CD4-positive, CD25-positive, alpha-beta regulatory T cell (primary cell): ENCODE measurements around the gene TSPY1. TPM values are rescaled to one million over a fixed set of nuclear protein-coding genes. Genes with fewer than 3 reads are reported as not detected.
"Not testable (repeated sequence)": the region's sequence is repeated elsewhere in the genome, so short reads cannot be mapped to it uniquely, and the experiment has no call there.

Experiments
- ATAC-seq, 2 donors: fragments of 150-1000 bp; cut with Tn5 transposase; one replicate each; pipeline ENCODE4 v1.10.0; 2021; ENCODE audit warnings: low read depth in 2 of 2, moderate number of reproducible peaks in 2 of 2, moderate library complexity in 1 of 2
- DNase-seq, 3 donors: peaks; one replicate each; pipeline versions ENCODE4 v3.0.0 to v3.0.0-alpha.2; 2012 to 2022; ENCODE audit warnings: mixed read lengths in 1 of 3
- H3K27ac ChIP-seq: one replicate; pipeline ENCODE4 v1.7.0; 2013; ENCODE audit warnings: mild to moderate bottlenecking, low read length; ENCODE audit not compliant: insufficient read depth, poor library complexity, severe bottlenecking
- H3K27me3 ChIP-seq: one replicate; pipeline ENCODE4 v1.7.0; 2013; ENCODE audit warnings: low read length; ENCODE audit not compliant: control insufficient read depth, insufficient read depth
- H3K36me3 ChIP-seq: one replicate; pipeline ENCODE4 v1.7.0; 2013; ENCODE audit warnings: mild to moderate bottlenecking, low read length, moderate library complexity; ENCODE audit not compliant: control insufficient read depth, insufficient read depth
- H3K4me1 ChIP-seq: 2 replicates; pipeline ENCODE4 v1.7.0; 2013; ENCODE audit warnings: mild to moderate bottlenecking, low read length; ENCODE audit not compliant: insufficient read depth, control insufficient read depth, poor library complexity, severe bottlenecking
- H3K4me3 ChIP-seq: one replicate; pipeline ENCODE4 v1.7.0; 2013; ENCODE audit warnings: low read depth, mild to moderate bottlenecking, low read length, moderate library complexity
- H3K9me3 ChIP-seq, 2 experiments: 1 replicate in 1 of 2; 2 replicates in 1 of 2; pipeline ENCODE4 v1.7.0; 2013; ENCODE audit warnings: low read length in 2 of 2, mild to moderate bottlenecking in 1 of 2, moderate library complexity in 1 of 2; ENCODE audit not compliant: control insufficient read depth in 2 of 2
- H3K27ac Mint-ChIP-seq, 3 donors: one replicate each; pipeline ENCODE4 v1.8.0; 2020 to 2022; ENCODE audit warnings: mild to moderate bottlenecking in 3 of 3, mixed read lengths in 3 of 3, moderate library complexity in 2 of 3
- H3K27me3 Mint-ChIP-seq: one replicate; pipeline ENCODE4 v1.8.0; 2022; ENCODE audit warnings: mild to moderate bottlenecking, mixed read lengths
- H3K36me3 Mint-ChIP-seq: one replicate; pipeline ENCODE4 v1.8.0; 2020; ENCODE audit warnings: mixed read lengths
- H3K4me1 Mint-ChIP-seq, 4 donors: one replicate each; pipeline ENCODE4 v1.8.0; 2020 to 2022; ENCODE audit warnings: mixed read lengths in 4 of 4, mild to moderate bottlenecking in 1 of 4
- H3K4me3 Mint-ChIP-seq, 4 donors: one replicate each; pipeline ENCODE4 v1.8.0; 2020 to 2022; ENCODE audit warnings: mild to moderate bottlenecking in 4 of 4, mixed read lengths in 4 of 4, moderate library complexity in 3 of 4
- H3K9me3 Mint-ChIP-seq, 7 donors: one replicate each; pipeline ENCODE4 v1.8.0; 2020 to 2022; ENCODE audit warnings: mixed read lengths in 7 of 7, mild to moderate bottlenecking in 3 of 7, moderate library complexity in 2 of 7
- polyA plus RNA-seq, 4 donors: library from polyadenylated mRNA; unstranded; fragments of 300-500 nt; fragmentation: Illumina TruSeq; gene quantifications; one replicate each; pipeline ENCODE4 v1.2.3, GENCODE V29; 2021
- total RNA-seq: library from RNA; stranded (reverse); gene quantifications from one replicate; pipeline ENCODE4 v1.2.3, GENCODE V29; 2022

Gene TSPY1, protein sequence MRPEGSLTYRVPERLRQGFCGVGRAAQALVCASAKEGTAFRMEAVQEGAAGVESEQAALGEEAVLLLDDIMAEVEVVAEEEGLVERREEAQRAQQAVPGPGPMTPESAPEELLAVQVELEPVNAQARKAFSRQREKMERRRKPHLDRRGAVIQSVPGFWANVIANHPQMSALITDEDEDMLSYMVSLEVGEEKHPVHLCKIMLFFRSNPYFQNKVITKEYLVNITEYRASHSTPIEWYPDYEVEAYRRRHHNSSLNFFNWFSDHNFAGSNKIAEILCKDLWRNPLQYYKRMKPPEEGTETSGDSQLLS
- total RNA-seq (not detected), polyA plus RNA-seq (not detected)

GRCh38 chrY:9466655-9467054 lies at the start of gene TSPY1:
Gene TSPY1 (plus strand): TSS chrY:9466955. CDS start chrY:9467001, 46 bp downstream.
- not testable (repeated sequence) for H3K36me3 ChIP-seq, H3K4me1 ChIP-seq, H3K4me3 ChIP-seq, H3K4me3 Mint-ChIP-seq, H3K9me3 Mint-ChIP-seq, H3K36me3 Mint-ChIP-seq, H3K4me1 Mint-ChIP-seq, ATAC-seq, H3K27me3 Mint-ChIP-seq, DNase-seq, H3K9me3 ChIP-seq, H3K27me3 ChIP-seq, H3K27ac ChIP-seq, H3K27ac Mint-ChIP-seq

GRCh38 chrY:9486967-9487366 lies 20.2 kb downstream of the TSPY1 start, which contains the start of gene TSPY9:
Gene TSPY9 (plus strand): TSS chrY:9487267. CDS start chrY:9487313, 46 bp downstream.
- H3K4me3 ChIP-seq, H3K4me3 Mint-ChIP-seq, H3K27me3 Mint-ChIP-seq, DNase-seq, H3K36me3 Mint-ChIP-seq, H3K27ac ChIP-seq, H3K9me3 ChIP-seq, H3K4me1 Mint-ChIP-seq, H3K9me3 Mint-ChIP-seq, H3K27ac Mint-ChIP-seq, H3K36me3 ChIP-seq, H3K27me3 ChIP-seq, ATAC-seq, H3K4me1 ChIP-seq: not testable (repeated sequence)

DNA sequence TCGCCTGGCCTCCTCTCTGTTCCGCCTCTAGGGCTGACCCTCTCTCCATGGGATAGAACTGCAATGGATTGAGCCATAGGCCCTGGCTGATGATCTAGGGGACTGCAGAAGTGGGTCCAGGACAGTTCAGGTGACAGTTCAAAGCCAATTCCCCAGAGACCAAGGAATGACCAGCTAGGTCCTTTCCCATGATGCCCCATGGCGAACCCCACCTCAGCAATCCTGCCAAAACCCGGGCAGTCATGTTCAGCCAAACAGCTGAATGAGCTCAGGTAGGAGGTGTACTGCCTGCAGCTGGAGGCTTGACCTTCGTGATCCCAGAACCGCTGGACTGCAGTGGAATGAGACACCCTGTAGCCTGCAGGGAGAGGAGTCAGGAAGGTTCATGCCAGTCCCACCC lies 37.6 kb downstream of the TSPY1 start:
- H3K4me3 Mint-ChIP-seq, ATAC-seq, DNase-seq, H3K9me3 Mint-ChIP-seq, H3K27me3 ChIP-seq, H3K27ac Mint-ChIP-seq, H3K4me1 ChIP-seq, H3K4me1 Mint-ChIP-seq, H3K36me3 ChIP-seq, H3K9me3 ChIP-seq, H3K4me3 ChIP-seq, H3K27ac ChIP-seq, H3K27me3 Mint-ChIP-seq, H3K36me3 Mint-ChIP-seq: not testable (repeated sequence)

DNA sequence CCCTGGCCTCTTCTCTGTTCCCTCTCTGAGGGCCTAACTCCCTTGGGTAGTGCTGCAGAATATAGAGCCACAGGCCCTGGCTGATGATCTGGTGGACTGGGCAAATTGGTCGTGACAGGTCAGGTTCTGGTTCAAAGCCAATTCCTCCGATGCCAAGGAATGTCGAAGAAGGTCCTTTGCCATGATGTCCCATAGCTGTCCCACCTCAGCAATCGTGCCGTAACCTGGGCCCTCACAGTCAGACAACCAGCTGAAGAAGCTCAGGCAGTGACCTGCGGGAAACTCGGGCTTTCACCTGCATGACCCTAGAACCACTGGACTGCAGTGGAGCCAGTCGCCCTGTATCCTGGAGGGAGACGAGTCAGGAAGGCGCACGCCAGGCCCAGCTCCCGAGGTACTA lies 49.5 kb downstream of the TSPY1 start:
- not testable (repeated sequence) for DNase-seq, H3K27me3 Mint-ChIP-seq, H3K4me3 Mint-ChIP-seq, H3K36me3 ChIP-seq, H3K9me3 Mint-ChIP-seq, ATAC-seq, H3K9me3 ChIP-seq, H3K27ac Mint-ChIP-seq, H3K36me3 Mint-ChIP-seq, H3K27ac ChIP-seq, H3K4me1 ChIP-seq, H3K4me1 Mint-ChIP-seq, H3K4me3 ChIP-seq, H3K27me3 ChIP-seq

Other genes with a start within 250 kb of the TSPY1 start
- gene TSPY4, start 129.5 kb upstream of the TSPY1 start, total RNA-seq = not detected
- gene TSPY4, start 129.5 kb upstream of the TSPY1 start, polyA plus RNA-seq = not detected
- not detected for gene TSPY8, start 109.2 kb upstream of the TSPY1 start, total RNA-seq
- not detected for gene TSPY8, start 109.2 kb upstream of the TSPY1 start, polyA plus RNA-seq
- not detected for gene TSPY3, start 68.5 kb upstream of the TSPY1 start, total RNA-seq
- gene TSPY3, start 68.5 kb upstream of the TSPY1 start, polyA plus RNA-seq = not detected
- gene TSPY9, start 20.3 kb downstream of the TSPY1 start, total RNA-seq = not detected
- not detected for gene TSPY9, start 20.3 kb downstream of the TSPY1 start, polyA plus RNA-seq
- not detected for gene TSPY10, start 60.9 kb downstream of the TSPY1 start, total RNA-seq
- gene TSPY10, start 60.9 kb downstream of the TSPY1 start, polyA plus RNA-seq = not detected